ENCODE measurements around the gene PROB1.
"Not testable (repeated sequence)": the region's sequence is repeated elsewhere in the genome, so short reads cannot be mapped to it uniquely, and the experiment has no call there.

PROB1 gene

DNA sequence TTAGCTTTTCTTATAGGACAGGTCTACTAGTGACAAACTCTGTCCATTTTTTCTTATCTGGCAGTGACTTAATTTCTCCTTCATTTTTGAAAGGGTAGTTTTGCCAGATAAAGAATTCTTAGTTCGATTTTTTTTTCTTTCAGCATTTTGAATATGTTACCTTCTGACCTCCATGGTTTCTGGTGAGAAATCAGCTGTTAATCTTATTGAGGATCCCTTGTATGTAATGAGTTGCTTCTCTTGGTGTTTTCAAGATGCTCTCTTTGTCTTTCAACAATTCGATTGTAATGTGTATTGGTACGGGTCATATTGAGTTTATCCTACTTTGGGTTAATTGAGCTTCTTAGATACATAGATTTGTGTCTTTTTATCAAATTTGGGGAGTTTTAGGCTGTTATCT, 40.7 kb downstream of the PROB1 start:
- Histone ChIP-seq H3K4me3 (ENCODE audit: extremely low read depth, insufficient read depth, low read length, poor library complexity, severe bottlenecking) (no peak overlapping the region), H3K4me1 (ENCODE audit: control insufficient read depth, insufficient read depth, low read length, poor library complexity, severe bottlenecking) (no peaks in the 10 kb centered on the region), H3K9me3 (ENCODE audit: control insufficient read depth, low read length) (no peaks in the 10 kb centered on the region), H3K27ac (ENCODE audit: low read depth, low read length, severe bottlenecking) (no peak overlapping the region), H3K36me3 (ENCODE audit: control insufficient read depth, insufficient read depth, low read length) (peaks cover 65% of the 10 kb centered on the region)
- 80 to 100% methylated on average over 1 of the region's 3 CpGs for WGBS, 2 experiments (ENCODE audit: insufficient coverage in 2 of 2)

DNA sequence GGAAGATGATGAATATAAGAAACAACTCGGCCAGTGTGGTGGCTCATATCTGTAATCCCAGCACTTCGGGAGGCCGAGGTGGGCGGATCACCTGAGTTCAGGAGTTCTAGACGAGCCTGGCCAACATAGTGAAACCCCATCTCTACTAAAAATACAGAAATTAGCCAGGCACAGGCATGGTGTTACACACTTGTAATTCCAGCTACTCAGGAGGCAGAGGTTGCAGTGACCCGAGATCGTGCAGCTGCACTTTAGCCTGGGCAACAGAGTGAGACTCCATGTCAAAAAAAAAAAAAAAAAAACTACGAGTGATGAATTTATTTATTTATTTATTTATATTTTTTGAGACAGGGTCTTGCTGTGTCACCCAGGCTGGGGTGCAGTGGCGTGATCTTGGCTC, 47.0 kb downstream of the PROB1 start:
- 92 to 95% methylated on average over 4 to 8 of the region's 9 CpGs for WGBS, 2 experiments (ENCODE audit: insufficient coverage in 2 of 2)

DNA sequence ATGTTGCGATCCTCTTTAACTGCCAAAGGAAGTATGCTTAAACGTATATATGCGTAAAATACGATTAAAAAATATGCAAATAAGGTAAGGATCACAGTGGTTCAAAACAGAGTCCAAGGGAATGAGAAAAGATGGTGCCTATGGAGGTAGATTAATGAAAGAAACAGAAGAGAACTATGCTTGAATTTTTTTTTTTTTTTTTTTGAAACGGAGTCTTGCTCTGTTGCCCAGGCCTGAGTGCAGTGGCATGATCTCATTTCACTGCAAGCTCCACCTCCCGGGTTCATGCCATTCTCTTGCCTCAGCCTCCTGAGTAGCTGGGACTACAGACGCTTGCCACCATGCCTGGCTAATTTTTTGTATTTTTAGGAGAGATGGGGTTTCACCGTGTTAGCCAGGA, 49.5 kb downstream of the PROB1 start:
- 94 to 98% methylated on average over 4 to 5 of the region's 8 CpGs for WGBS, 2 experiments (ENCODE audit: insufficient coverage in 2 of 2)

More for the DNA sequence above, 47.0 kb downstream of the PROB1 start:
- H3K36me3 ChIP-seq (ENCODE audit: control insufficient read depth, insufficient read depth, low read length): peaks cover 72% of the 10 kb centered on the region
- H3K4me1 ChIP-seq (ENCODE audit: control insufficient read depth, insufficient read depth, low read length, poor library complexity, severe bottlenecking); H3K4me3 ChIP-seq (ENCODE audit: extremely low read depth, insufficient read depth, low read length, poor library complexity, severe bottlenecking); H3K27ac ChIP-seq (ENCODE audit: low read depth, low read length, severe bottlenecking); H3K9me3 ChIP-seq (ENCODE audit: control insufficient read depth, low read length): not testable (repeated sequence)

GRCh38 chr5:139344177-139344576, 50.7 kb downstream of the PROB1 start:
- H3K4me3 ChIP-seq (ENCODE audit: extremely low read depth, insufficient read depth, low read length, poor library complexity, severe bottlenecking): no peak overlapping the region
- no peaks in the 10 kb centered on the region for H3K9me3 ChIP-seq (ENCODE audit: control insufficient read depth, low read length)
- peaks cover 57% of the 10 kb centered on the region for H3K36me3 ChIP-seq (ENCODE audit: control insufficient read depth, insufficient read depth, low read length)
- H3K4me1 ChIP-seq (ENCODE audit: control insufficient read depth, insufficient read depth, low read length, poor library complexity, severe bottlenecking): peaks cover 3% of the 10 kb centered on the region
- 97 to 100% methylated on average over 2 of the region's 2 CpGs for WGBS, 2 experiments (ENCODE audit: insufficient coverage in 2 of 2)
- no peak overlapping the region for H3K27ac ChIP-seq (ENCODE audit: low read depth, low read length, severe bottlenecking)

More for the DNA sequence above, 49.5 kb downstream of the PROB1 start:
- not testable (repeated sequence) for H3K27ac ChIP-seq (ENCODE audit: low read depth, low read length, severe bottlenecking); H3K4me3 ChIP-seq (ENCODE audit: extremely low read depth, insufficient read depth, low read length, poor library complexity, severe bottlenecking); H3K9me3 ChIP-seq (ENCODE audit: control insufficient read depth, low read length); H3K4me1 ChIP-seq (ENCODE audit: control insufficient read depth, insufficient read depth, low read length, poor library complexity, severe bottlenecking)
- peaks cover 59% of the 10 kb centered on the region for H3K36me3 ChIP-seq (ENCODE audit: control insufficient read depth, insufficient read depth, low read length)

- Histone ChIP-seq H3K9me3 (ENCODE audit: control insufficient read depth, low read length) (no peaks in the 10 kb centered on the region), H3K4me3 (ENCODE audit: extremely low read depth, insufficient read depth, low read length, poor library complexity, severe bottlenecking) (peak overlapping the region; percentile 95), H3K4me1 (ENCODE audit: control insufficient read depth, insufficient read depth, low read length, poor library complexity, severe bottlenecking) (peaks cover 3% of the 10 kb centered on the region), H3K27ac (ENCODE audit: low read depth, low read length, severe bottlenecking) (no peak overlapping the region), H3K36me3 (ENCODE audit: control insufficient read depth, insufficient read depth, low read length) (peaks cover 51% of the 10 kb centered on the region)
- 87 to 93% methylated on average over 4 to 8 of the region's 9 CpGs for WGBS, 2 experiments (ENCODE audit: insufficient coverage in 2 of 2)
These were observed 51.4 kb downstream of the PROB1 start for GRCh38 chr5:139343476-139343875.

GRCh38 chr5:139342423-139342723, 52.5 kb downstream of the PROB1 start:
- Histone ChIP-seq H3K27ac (ENCODE audit: low read depth, low read length, severe bottlenecking) (peak overlapping the region; percentile 100), H3K4me1 (ENCODE audit: control insufficient read depth, insufficient read depth, low read length, poor library complexity, severe bottlenecking) (peaks cover 3% of the 10 kb centered on the region), H3K9me3 (ENCODE audit: control insufficient read depth, low read length) (no peaks in the 10 kb centered on the region), H3K4me3 (ENCODE audit: extremely low read depth, insufficient read depth, low read length, poor library complexity, severe bottlenecking) (peak overlapping the region; percentile 95), H3K36me3 (ENCODE audit: control insufficient read depth, insufficient read depth, low read length) (peaks cover 42% of the 10 kb centered on the region)
- 0 to 5% methylated on average over 6 to 7 of the region's 16 CpGs for WGBS, 2 experiments (ENCODE audit: insufficient coverage in 2 of 2)

DNA sequence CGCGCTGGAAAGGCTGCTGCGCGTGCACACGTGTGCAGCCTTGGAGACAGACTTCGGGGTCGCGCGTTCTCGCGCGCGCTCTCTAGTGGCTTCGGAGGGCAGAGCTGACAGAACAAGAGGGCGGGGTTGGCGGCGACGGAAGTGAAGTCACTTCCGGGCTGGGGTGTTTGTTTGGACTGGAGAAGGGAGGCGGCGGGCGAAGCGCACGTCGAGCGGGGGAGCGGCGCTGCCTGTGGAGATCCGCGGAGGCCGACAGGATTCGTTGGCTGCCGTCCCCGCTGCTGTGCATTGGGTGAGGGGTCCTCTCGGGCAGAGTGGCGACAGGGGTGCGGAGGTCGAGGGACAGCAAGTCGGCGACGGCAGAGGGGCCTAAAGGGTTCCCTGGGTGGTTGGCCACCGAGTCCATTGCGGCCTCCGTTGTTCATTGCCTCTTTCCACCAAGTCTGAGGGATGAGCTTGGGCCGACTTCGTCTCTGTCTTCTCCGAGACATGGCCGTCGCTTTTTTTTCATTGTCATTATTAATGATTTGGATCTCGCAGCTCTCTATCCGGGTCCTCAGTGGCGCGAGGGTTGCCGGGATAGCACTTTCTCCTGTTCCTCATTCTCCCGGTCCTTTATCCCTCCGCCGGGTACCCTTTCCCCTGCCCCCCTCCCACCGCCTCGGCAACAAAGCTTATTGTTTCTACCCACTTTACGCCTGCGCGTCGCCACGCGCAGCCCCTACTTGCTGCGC, 53.0 kb downstream of the PROB1 start, which contains the start of gene PAIP2:
TSS of gene PAIP2 (plus strand) at position 166 of the 734 bp plus-strand sequence. CDS start 21,931 bp downstream, outside the sequence.
- Histone ChIP-seq H3K27ac (ENCODE audit: low read depth, low read length, severe bottlenecking) (peak within 1 kb of the TSS; percentile 100), H3K4me3 (ENCODE audit: extremely low read depth, insufficient read depth, low read length, poor library complexity, severe bottlenecking) (peak within 1 kb of the TSS; percentile 95), H3K9me3 (ENCODE audit: control insufficient read depth, low read length) (no peaks in the 10 kb centered on the region), H3K36me3 (ENCODE audit: control insufficient read depth, insufficient read depth, low read length) (peaks cover 37% of the 10 kb centered on the region), H3K4me1 (ENCODE audit: control insufficient read depth, insufficient read depth, low read length, poor library complexity, severe bottlenecking) (peaks cover 3% of the 10 kb centered on the region)
- 0 to 1% methylated on average over 42 to 49 of the region's 66 CpGs for WGBS, 2 experiments (ENCODE audit: insufficient coverage in 2 of 2)

DNA sequence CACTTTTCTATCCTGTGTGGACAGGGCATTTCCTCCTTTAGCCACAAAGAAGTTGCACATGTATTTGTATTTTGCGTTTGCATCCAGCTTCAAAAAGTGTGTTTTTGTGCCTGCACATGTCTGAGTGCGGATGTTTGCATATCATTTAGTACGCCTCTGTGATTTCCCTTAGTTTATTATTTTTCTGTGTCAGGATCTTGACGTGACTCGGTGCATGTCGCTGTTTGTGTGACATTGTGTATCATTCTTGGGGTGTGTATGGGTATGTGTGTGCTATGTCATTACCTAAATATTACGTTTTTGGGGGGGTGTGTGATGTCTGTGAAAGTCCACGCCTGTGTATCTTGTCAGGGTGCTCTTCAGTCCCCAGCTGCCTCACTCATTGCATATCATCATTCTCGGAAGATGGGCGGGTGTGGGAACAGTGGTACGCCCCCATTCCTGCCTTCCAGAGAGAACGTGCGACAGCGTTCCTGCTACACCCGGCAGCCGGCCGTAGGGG, 53.7 kb downstream of the PROB1 start:
- Histone ChIP-seq H3K4me3 (ENCODE audit: extremely low read depth, insufficient read depth, low read length, poor library complexity, severe bottlenecking) (peak overlapping the region; percentile 95), H3K4me1 (ENCODE audit: control insufficient read depth, insufficient read depth, low read length, poor library complexity, severe bottlenecking) (peaks cover 3% of the 10 kb centered on the region), H3K9me3 (ENCODE audit: control insufficient read depth, low read length) (no peaks in the 10 kb centered on the region), H3K27ac (ENCODE audit: low read depth, low read length, severe bottlenecking) (no peak overlapping the region), H3K36me3 (ENCODE audit: control insufficient read depth, insufficient read depth, low read length) (peaks cover 31% of the 10 kb centered on the region)
- WGBS, 2 experiments (ENCODE audit: insufficient coverage in 2 of 2): 17 to 23% methylated on average over 12 to 15 of the region's 17 CpGs

Measured in mesodermal cell (in vitro differentiated cells).